ENCODE measurements around the gene PDE1A.
"Not testable (repeated sequence)": the region's sequence is repeated elsewhere in the genome, so short reads cannot be mapped to it uniquely, and the experiment has no call there.

PDE1A gene

DNA sequence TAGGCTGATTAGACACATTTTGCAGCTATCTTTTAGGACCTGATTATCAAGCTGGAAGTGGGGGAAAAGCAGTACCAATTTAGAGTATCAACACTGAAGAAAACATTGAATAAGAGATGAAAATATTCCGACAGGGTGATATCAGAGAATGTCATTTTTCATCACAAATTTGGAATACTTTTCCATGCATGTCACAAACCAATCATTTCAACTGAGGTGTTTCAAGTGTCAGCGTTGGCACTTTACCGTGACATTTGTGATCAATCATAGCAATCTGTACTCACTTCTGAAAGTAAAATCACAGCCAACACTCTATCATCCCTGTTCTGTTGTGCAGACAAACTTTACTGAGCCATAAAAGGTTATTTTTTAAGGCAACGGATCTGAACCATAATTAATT, 75.4 kb downstream of the PDE1A start:
- DNase-seq: no peak

DNA sequence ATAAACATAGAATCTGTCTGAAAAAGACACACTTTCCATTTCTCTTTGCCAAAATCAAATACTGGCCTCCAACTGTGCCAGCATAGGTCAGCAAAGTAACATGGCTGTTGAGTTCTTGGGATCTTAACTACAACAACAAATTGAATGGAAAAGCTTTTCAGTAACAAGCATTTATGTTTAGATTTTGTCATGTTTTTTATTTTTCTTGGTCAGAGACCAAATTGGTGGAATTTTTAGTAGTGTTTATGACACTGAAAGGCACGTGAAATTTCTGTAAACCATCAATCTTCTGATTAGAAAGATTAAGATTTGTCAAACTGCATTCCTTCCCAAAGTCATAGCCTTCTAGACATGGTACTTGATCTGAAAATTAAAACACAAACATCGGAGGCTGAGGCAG, 77.6 kb downstream of the PDE1A start:
- DNase-seq: no peak

DNA sequence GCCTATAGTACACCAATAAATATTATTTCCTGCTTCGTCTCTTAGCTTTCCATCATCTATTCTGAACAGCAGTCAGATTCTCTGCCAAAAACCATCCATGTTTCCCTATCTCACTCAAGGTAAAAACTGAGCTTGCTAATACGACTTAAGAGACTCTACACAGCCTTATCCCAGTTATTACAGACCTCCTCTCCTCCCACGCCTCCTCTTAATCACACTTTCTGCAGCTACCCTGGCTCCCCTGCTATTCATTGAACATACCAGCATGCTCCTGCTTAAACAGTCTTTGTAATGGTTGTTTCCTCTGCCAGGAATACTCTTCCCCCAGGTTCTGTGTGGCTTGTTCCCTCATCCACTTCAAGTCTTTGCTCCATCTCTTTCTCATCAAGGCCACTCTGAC, 81.5 kb downstream of the PDE1A start:
- DNase-seq: no peak

DNA sequence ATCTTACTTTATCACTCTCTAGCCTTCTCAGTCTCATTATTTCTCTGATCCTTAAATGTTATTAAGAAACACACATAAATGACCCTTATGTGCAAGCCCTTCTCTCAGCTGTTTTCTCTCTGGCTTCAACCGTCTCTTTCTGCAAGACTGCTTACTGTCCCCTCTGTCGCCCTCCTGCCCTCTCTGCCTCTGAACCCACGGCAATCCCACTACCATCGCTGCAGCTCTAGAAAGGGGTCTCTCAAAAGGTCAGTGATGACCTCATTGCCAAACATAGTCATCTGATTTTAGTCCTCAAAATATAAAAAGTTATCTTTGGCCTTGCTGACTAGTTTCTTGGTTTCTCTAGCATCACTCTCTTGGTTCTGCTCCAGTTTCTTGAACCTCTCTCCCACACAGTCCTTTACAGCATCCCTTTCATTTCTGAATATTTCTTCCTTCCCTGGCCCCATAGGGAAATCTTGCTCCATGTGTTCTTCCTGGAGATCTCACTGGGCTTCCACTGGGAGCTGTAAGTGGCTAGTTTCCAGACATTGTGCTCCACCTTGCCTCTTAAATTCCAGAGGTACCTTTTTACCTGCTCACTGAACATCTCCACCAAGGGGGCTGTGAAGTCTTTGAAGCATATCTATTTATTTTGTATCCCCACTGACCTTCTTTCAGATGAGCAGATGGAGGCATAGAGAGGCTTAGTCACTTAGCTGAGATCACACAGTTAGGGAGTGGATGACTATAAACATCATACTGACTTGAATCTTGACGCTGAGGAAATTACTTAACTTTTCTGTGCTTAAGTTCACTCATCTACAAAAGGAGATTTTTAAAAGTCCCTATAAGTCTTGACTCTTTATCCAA, 96.2 kb downstream of the PDE1A start:
- no peak for DNase-seq

DNA sequence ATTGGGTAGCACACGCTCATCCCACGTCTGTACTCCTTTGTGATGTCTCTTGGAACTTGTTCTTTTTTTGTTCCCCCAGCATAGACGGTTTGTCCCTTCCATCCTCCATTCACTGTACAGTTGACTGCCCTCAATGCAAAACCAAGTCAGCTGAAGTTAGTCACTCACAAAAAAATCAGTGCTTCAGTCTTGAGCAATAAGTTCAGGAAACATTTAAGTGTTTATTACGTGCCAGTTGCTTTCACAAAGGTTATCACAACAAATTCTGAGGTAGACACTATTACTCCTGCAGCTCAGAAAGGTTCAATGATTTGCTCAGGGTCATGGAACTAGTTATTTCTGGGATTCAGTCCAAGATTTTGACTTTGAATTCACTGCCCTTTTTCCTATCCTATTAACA, 102.2 kb downstream of the PDE1A start:
- no peak for DNase-seq

DNA sequence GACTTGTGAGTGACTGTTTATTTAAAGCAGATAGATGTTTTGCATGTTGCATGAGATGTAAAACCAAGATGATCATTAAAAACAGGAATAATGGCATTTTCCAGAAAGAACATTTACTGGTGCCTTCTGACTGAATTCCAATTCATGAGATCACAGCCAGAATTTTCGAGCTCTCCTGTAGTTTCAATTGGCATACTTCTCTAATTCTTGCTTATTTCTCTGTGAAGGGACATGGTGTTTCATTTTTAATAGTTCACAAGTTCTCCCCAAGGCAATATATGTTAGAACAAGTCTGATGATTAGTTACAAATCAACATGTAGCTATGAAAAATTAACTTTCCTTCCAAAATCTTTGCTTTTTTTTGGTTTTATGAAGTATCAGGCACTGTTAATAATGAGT, 105.7 kb downstream of the PDE1A start:
- no peak for DNase-seq

DNA sequence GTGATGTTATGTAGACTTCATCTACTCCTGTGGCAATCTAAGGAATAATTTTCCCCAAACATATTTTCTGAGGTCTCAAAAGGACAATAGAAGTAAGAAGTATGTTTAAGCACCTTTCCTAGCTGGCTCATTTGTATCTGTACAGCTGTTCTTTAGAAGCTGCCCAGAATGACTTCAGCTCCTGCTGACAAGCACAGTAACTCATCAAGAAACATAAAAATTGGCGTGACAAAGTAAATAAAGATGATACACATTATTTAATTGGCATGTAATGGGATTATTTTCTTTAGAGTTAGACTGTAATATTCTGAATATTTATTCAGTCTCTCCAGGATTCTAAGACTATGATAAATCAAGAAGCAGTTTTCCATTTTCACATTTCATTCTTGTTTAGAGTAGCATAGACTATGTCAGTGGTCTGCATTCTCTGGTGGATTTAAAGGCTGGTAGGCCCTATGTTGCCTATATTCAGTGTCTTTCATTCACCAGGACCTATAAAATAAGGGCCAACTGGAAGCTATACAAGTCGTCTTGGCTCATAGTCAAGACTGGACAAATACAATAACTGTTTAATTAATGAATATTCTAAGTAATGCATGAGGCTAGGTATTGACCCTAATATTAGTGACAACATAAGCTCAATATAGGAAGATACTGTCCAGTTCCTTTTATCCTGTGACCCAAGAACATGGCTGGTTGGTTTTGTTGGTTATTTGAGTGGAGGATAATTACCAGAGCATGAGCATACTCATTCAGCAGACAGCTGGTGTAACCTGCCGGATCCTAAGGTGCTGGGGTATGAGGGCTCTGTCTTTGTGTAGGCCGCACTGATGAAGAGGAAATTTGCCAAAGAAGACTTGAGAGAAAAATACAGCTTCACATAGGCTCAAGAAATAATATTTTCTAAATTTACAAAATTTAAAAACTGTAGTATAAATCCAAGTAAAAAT, 107.0 kb downstream of the PDE1A start:
- no peak for DNase-seq

DNA sequence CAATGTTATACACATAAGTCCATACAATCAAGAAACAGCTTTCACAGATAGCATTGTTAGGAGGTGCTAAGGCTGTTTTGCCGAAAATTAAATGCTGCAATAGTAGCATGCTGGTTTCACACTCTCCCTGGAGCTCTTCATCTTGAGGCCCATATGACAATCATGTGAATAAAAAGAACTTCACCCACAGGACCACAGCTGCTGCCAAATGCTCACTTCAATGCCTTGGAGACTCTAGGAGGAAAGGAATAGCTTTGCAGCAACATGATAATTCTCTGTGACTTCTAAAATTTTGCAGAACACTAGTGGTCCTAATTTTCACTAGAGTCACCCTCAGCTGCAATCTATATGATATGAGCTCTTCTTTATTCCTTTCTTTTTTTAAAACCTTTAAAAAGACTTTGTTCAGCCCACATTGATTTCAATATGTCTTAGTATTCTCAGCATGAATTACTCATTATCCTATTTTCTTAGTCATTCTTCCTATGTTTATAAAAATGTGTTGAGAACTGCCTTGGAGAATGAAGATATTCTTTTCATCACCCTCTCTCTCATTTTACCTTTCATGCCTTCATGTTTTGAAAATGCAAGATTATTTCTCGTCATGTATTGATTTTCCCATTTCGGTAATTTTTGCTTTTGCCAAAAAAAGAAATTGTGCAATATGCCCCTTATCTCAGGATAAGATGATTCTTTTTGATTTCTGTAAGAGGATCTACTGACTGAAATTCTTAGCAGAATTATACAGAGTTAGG, 108.2 kb downstream of the PDE1A start:
- no peak for DNase-seq

DNA sequence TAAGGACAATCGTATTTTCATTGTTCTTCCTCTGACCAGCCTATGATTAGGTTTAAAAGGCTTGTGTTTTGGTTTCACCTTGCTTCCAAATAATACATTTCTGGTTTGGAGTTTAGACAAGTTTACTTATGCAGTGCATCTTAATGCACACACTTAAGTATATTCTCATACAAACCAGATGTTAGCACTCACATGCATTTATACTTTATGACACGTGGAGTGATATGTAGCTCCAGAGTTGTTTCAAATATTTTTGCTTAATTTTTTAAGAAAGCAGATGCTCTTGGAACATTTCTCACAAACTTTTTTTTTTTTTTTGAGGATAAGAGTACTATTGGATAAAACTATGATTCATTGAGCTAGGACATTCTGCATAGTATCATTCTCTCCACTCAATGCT, 109.9 kb downstream of the PDE1A start:
- DNase-seq: no peak

DNA sequence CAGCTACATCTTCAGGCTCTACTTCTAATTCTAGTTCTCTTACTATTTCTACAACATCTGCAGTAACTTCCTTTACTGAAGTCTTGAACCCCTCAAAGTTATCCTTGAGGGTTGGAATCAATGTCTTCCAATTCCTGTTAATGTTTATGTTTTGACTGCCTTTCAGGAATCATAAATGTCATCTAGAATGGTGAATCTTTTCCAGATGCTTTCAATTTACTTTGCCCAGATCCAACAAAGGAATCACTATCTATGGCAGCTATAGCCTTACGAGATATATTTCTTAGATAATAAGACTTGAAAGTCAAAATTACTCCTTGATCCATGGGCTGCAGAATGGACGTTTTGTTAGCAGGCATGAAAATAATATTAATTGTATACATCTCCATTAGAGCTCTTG, 123.9 kb downstream of the PDE1A start:
- no peak for DNase-seq

DNA sequence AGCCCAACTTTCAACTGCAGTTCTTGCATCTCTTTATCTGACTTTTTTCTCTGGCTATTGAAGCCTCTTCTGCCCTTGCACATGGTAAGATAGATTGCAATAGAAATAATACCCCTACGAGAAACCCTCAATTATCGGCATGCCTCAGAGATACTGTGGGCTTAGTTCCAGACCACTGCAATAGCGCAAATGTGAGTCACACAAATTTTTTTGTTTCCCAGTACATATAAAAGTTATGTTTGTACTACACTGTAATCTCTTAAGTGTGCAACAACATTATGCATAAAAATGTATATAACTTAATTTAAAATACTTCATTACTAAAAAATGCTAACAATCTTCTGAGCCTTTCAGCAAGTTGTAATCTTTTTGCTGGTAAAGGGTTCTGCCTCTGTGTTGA, 124.7 kb downstream of the PDE1A start:
- DNase-seq: no peak

DNA sequence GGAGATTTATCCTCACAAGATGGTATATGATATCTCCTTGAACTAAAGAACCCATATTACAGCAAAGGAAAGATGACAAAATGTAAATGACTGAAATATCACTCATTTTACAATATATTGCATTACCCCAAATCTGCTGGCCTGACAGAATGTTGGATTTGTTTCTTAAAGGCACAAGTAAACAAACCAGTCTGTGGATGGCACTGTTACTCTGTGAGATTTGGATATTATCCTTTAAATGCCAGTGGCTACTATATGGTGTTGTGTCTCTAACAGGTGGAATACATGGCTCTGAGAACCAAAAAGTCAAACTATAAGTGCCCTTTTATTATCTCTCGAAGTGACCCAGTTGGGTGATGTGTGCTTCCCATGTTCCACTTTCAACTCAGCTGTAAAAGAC, 125.7 kb downstream of the PDE1A start:
- no peak for DNase-seq

DNA sequence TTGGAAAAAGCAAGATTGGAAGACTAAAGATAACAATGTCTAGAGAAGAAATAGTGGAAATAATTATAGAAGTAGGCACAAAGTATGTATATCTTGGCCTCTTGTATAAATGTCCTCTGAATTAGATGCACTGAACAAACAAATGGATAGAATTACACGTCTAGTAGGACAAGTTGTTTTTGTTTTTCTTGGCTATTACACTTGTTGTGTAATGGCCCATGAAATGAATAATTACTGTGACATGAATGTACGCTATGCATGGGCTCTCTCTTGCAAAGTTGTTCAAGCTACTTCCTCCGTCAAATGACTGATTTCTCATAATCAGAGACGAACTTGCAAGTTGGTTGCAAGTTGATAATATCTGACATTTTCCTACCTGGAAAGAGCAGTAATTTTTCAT, 126.2 kb downstream of the PDE1A start:
- DNase-seq: no peak

DNA sequence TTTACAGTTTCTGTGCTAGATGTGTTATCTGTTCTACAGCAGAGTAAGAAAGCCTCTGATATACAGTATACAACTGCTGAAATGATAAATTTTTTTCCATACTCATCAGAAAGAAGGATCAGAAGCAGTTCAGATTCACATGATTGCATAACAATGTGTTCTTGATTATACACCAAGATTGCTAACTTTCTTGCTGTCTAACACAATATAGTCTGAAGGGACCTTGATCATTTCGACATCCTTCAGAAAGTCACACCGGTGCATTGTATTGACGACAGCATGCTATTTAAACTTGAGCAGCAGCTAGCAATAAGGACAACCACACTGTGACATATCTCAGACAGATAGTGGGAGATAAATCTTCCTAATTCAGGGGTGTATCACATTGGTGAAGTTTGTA, 127.2 kb downstream of the PDE1A start:
- no peak for DNase-seq

DNA sequence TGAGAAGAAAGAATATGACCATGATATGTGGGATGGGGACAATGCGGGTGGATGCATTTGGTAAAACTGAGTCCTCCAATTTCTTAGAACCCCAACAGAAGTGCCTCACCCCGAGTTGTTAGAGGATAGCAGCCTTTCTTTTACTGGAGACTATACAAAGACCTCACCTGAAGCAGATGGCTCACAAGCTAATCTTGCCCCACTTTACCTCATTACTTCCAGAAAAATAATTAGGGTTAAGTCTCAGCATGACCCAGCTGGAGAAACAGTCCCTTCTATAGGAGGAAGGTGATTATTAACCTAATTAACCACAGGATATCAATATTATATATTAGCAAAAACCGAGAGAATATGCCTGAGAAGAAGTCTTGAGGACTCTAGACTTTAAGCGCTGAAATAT, 128.4 kb downstream of the PDE1A start:
- no peak for DNase-seq

DNA sequence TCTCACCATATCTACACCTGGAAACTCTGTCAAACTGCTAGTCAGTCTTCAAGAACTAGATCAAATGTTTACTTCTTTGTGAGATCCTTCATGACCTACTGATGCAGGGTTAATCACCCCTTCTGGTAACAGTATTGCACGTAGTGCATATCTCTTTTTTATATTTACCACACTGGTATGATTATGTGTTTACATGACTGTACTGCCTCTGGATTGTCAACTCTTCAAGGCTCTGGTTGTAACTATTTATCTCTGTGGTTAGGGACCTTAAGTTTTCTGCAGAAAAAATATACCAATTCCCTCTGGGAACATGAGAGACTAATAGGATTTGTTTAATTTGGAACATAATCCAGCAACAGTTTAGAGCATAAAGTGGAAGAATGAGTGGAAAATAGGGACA, 135.5 kb downstream of the PDE1A start:
- DNase-seq: no peak

DNA sequence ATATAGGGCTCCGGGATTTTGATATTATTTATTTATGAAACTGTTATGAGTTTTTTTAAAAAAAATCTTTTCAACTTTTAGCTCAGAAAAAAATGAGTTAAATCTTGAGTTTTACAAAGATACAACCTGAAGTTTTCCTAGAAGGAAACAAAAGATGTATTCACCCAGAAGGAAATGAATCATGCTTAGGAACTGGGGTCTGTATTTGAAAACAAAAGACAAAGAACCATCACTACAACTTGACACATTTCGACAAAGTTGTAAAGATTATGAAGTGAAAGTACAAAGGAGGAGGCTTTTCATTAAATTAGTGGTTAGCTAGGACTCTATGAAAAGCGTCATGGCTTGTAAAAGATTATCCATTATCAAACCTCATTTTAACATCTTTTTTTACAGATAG, 143.3 kb downstream of the PDE1A start:
- DNase-seq: no peak

DNA sequence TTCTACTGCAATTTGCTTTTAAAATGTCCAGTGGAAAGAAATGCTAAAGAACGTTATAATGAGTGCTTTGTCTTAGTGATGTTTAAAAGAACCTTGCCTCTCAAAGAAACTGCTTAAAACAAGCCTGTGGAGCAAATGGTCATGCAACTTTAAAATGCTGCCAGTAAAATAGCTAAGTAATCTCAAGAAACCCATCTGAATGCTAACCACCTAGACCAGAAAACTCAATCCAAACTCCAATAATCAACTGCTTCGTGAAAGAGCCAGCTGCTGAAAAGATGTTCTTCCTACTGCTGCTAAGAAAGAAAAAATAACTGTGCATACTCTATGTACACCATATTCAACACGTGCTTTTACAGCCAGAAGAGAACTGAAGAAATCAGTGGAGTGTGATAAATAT, 145.6 kb downstream of the PDE1A start:
- no peak for DNase-seq

DNA sequence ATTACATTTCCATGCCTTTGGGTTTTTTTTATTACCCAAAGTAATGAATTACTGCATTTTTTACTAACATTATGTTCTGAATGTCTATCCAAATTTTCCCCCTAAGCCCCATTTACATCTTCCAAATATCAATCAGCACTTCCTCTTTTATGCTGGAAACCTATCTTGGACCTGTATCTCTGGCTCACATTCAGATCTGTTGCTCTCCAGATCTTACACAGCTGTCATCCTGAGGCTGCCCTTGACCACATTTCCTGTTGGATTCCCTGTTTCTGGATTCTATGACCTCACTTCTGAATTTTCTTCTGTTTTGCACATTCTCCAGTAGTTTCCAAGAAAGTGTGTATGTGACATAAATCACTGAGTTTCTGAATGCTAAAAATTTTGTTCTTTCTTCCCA, 146.7 kb downstream of the PDE1A start:
- no peak for DNase-seq

DNA sequence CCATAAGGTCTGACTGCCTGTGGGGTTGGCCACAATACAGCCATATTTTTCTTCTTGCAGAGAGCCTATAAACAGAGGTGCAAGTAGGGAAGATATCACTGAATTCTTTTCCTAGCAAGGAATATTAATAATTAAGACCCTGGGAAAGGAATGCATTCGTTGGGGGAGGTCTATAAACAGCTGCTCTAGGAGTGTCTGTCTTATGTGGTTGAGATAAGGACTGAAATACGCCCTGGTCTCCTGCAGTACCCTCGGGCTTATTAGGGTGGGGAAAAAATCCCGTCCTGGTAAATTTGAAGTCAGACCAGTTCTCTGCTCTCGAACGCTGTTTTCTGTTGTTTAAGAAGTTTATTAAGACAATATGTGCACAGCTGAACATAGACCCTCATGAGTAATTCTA, 150.2 kb downstream of the PDE1A start:
- DNase-seq: not testable (repeated sequence)

DNA sequence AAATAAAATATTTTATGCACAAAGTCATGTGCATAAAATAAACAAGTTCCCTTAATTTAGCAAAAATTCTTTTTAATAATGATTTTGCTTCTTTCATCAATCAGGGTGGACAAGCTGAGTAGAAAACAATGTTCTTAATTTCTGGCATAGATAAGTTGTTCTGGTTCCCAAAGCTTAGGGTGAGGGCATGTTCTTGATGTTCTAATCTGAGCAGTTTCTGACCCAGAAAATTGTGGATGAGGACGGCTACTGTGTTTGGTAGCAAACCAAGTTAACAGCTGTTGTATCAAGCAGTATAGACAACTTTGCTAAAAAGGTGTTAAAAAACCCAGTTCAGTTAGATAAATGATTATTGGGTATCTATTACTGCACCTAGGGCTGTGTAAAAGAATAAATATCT, 158.9 kb downstream of the PDE1A start:
- DNase-seq: no peak

DNA sequence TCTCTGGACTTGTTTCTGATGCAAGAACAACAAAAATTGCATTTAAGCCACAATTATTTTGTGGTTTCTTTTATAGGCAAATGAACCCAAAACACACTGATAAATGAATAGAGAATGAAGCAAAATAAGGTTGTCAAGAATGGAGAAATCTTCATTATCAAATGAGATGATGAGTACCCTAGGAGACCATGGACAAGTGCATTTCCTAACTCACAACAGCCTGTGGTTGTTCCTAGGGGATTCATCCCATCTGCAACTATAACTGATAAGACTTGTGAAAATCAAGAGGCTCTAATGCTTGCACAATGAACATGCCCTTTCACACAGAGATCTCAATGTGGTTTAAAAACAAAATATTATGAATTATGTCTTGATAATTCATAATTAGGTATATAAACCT, 159.9 kb downstream of the PDE1A start:
- no peak for DNase-seq

DNA sequence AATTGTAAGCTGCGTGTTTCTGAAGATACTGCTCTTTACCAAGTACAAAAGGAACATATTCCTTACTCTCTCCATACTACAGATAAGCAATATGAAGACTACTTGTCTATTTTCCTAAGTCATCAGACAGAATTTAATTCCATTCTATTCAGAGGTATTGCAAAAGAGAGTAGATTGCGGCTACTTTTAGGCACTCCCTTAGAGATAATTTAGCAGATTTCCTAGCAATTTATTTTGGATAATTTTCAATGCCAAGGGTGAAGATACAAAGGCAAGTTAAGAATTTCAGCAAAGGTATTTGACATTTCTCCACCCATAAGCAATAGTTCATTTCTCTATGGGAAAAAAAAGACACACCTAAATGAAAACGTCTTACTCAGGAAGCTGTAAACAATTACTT, 161.1 kb downstream of the PDE1A start:
- no peak for DNase-seq

Measured in suppressor macrophage treated with lipopolysaccharide for 1 hour (primary cell).